ENCODE data around the gene TP53.

GRCh38 chr17:7640783-7641182 is 46.5 kb downstream of the TP53 start:
- TF ChIP-seq, protein P1, sequence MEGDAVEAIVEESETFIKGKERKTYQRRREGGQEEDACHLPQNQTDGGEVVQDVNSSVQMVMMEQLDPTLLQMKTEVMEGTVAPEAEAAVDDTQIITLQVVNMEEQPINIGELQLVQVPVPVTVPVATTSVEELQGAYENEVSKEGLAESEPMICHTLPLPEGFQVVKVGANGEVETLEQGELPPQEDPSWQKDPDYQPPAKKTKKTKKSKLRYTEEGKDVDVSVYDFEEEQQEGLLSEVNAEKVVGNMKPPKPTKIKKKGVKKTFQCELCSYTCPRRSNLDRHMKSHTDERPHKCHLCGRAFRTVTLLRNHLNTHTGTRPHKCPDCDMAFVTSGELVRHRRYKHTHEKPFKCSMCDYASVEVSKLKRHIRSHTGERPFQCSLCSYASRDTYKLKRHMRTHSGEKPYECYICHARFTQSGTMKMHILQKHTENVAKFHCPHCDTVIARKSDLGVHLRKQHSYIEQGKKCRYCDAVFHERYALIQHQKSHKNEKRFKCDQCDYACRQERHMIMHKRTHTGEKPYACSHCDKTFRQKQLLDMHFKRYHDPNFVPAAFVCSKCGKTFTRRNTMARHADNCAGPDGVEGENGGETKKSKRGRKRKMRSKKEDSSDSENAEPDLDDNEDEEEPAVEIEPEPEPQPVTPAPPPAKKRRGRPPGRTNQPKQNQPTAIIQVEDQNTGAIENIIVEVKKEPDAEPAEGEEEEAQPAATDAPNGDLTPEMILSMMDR (IDR thresholded peaks at IDR 0.05; ENCODE audit: poor library complexity, severe bottlenecking): no peak
- TF ChIP-seq SMC3 (conservative IDR thresholded peaks at IDR 0.05; ENCODE audit: poor library complexity): no peak

Data from neural cell (in vitro differentiated cells).